ENCODE results near the gene VEPH1. TPM values are rescaled to one million over a fixed set of nuclear protein-coding genes. Genes with fewer than 3 reads are reported as not detected.

Gene VEPH1
- polyA plus RNA-seq, 1 of the 3 experiments (the other 2 are of a cell fraction) = 6.0 TPM

- TF ChIP-seq ZBTB33 (IDR thresholded peaks at IDR 0.05; ENCODE audit: borderline replicate concordance, low read depth) (no peak), USF2 (IDR thresholded peaks at IDR 0.05; ENCODE audit: borderline replicate concordance, low read depth, low read length) (no peak), GATA2 (CRISPR knock-in tag; IDR thresholded peaks at IDR 0.05) (no peak), RAD21 (IDR thresholded peaks at IDR 0.05; ENCODE audit: low read length) (no peak), NRF1 (IDR thresholded peaks at IDR 0.05; ENCODE audit: low read depth, low read length) (no peak), CHD2 (IDR thresholded peaks at IDR 0.05; ENCODE audit: low read length, partially characterized antibody) (no peak), TAF1 (IDR thresholded peaks at IDR 0.05; ENCODE audit: borderline replicate concordance, low read depth, low read length) (no peak)
- TF ChIP-seq, protein P1, sequence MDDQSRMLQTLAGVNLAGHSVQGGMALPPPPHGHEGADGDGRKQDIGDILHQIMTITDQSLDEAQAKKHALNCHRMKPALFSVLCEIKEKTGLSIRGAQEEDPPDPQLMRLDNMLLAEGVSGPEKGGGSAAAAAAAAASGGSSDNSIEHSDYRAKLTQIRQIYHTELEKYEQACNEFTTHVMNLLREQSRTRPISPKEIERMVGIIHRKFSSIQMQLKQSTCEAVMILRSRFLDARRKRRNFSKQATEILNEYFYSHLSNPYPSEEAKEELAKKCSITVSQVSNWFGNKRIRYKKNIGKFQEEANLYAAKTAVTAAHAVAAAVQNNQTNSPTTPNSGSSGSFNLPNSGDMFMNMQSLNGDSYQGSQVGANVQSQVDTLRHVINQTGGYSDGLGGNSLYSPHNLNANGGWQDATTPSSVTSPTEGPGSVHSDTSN (IDR thresholded peaks at IDR 0.05) = no peak
- TF ChIP-seq, protein P2, sequence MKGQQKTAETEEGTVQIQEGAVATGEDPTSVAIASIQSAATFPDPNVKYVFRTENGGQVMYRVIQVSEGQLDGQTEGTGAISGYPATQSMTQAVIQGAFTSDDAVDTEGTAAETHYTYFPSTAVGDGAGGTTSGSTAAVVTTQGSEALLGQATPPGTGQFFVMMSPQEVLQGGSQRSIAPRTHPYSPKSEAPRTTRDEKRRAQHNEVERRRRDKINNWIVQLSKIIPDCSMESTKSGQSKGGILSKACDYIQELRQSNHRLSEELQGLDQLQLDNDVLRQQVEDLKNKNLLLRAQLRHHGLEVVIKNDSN (IDR thresholded peaks at IDR 0.05; ENCODE audit: borderline replicate concordance, low read depth) = no peak
Observed at GRCh38 chr3:157404381-157404780, 98.8 kb downstream of the VEPH1 start (continued).

DNA sequence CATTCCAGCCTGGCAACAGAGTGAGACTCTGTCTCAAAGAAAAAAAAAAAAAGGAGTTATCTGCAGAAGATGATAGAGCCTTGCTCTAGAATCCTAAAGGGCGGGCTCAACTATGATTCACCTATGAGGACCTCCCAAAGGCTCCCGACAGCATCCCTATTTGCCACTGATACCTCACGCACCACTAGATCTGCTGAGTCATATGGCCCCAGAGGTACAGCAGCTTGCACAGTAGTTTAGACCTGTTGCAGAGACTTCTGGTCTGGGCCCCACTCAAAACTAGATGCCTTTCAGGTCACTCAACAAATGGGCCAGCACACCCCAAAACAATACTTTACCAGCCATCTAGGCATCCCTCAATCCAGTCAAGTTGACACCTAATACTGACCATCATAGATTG is 104.6 kb downstream of the VEPH1 start:
- Histone ChIP-seq H4K20me1 (ENCODE audit: insufficient read depth) (no peaks in the 10 kb centered on the region), H3K27me3 (ENCODE audit: insufficient read depth) (no peaks in the 10 kb centered on the region), H3K79me2 (ENCODE audit: insufficient read depth) (no peaks in the 10 kb centered on the region), H3K27ac (ENCODE audit: low read depth in 2 of 2, low read length in 1 of 2) (no peak overlapping the region), H3K4me1 (ENCODE audit: control insufficient read depth in 1 of 2, insufficient read depth in 2 of 2, low read depth in 1 of 2, low read length in 1 of 2) (no peaks in the 10 kb centered on the region), H3K9me2 (no peaks in the 10 kb centered on the region), H2AFZ (ENCODE audit: low read depth) (no peak overlapping the region), H3K4me2 (no peak overlapping the region), H3K4me3 (ENCODE audit: low read depth in 2 of 2, low read length in 1 of 2) (no peak overlapping the region), H3K36me3 (replicated peaks in 1 of 2; ENCODE audit: control insufficient read depth in 1 of 2, insufficient read depth in 2 of 2, low read length in 1 of 2) (no peaks in the 10 kb centered on the region), H3F3A (replicated peaks; ENCODE audit: insufficient read depth) (no peaks in the 10 kb centered on the region), H3K9me3 (no peaks in the 10 kb centered on the region), H3K9ac (no peak overlapping the region)
- TF ChIP-seq POLR2AphosphoS5 (IDR thresholded peaks at IDR 0.05; ENCODE audit: low read depth, low read length) = no peak
- TF ChIP-seq CHD2 (IDR thresholded peaks at IDR 0.05; ENCODE audit: low read length, partially characterized antibody) = no peak
- no peak for TF ChIP-seq SMC3 (IDR thresholded peaks at IDR 0.05; ENCODE audit: low read depth, low read length)
- WGBS (ENCODE audit: low lambda C conversion rate) = 92% methylated on average over 3 of the region's 3 CpGs
- no peak for DNase-seq
- CTCF ChIA-PET = interaction anchor here (1.4 kb wide), 1 partner anchor 194 kb away, joined by 4 read pairs; no protein-coding TSS in a partner anchor
- POLR2A ChIA-PET = no interaction called here

All from SK-N-SH (cell line).